Measurements from ENCODE around the gene PPP1R3D.

DNA sequence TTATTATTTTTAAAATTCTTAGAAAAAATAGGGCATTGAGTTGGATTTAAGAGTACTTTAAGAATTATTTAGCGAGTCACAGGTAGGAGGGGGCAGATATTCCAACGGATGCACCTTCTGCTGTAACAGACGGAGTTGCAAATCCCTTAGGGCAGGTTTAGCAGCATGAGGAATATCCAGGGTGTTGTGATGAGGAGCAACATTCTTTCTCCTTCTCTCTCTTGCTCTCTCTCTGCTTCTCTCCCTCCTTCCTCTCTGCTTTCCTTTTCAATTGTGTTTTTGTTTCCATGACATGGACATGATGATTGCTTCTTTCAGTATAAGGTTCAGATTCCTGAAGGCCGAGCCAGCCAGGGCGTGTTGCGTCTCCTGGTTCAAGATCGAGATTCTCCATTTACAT, 47.0 kb upstream of the PPP1R3D start:
- TF ChIP-seq, protein P1, sequence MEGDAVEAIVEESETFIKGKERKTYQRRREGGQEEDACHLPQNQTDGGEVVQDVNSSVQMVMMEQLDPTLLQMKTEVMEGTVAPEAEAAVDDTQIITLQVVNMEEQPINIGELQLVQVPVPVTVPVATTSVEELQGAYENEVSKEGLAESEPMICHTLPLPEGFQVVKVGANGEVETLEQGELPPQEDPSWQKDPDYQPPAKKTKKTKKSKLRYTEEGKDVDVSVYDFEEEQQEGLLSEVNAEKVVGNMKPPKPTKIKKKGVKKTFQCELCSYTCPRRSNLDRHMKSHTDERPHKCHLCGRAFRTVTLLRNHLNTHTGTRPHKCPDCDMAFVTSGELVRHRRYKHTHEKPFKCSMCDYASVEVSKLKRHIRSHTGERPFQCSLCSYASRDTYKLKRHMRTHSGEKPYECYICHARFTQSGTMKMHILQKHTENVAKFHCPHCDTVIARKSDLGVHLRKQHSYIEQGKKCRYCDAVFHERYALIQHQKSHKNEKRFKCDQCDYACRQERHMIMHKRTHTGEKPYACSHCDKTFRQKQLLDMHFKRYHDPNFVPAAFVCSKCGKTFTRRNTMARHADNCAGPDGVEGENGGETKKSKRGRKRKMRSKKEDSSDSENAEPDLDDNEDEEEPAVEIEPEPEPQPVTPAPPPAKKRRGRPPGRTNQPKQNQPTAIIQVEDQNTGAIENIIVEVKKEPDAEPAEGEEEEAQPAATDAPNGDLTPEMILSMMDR (IDR thresholded peaks at IDR 0.05): no peak
- TF ChIP-seq POLR2A (IDR thresholded peaks at IDR 0.05): no peak

All from thyroid gland (tissue), 4 donors.